ENCODE data around the gene GNB1.

DNA sequence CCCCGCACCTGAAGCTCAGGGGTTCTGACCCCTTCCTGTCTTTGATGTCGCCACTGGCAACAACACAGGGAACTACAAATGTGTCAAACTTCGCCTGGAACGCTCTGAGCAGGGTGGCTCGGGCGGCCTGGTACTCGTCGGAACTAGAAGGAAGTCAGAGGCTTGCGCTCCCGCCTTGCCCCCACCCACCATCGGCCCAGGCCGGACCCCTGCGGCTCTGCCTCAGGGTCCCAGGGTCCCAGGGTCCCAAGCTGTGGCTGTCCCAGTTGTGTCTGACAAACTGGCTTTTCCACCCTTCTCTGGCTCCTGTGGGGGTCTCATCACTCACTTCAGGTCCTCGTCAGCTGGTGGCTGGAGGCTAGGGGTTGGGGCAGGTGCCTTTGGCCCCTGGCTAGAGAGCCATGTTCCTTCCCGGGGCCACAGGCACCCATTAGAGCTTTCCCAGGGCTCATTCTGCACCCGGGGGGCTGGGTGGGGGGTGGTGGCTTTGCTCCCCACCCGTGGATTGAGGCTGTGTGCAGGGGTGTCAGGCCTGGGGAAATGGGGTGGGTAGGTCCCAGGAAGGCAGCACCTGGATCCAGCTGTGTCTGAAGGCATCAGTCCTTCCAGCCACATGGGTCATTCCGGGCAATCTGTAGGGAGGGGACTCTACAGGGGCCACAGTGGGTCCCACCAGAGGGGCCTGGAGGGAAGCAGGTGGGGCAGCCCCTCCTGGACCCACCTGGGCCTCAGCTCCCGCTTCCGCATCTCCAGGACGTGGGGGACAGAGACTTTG is 36.2 kb upstream of the GNB1 start:
- TF ChIP-seq CTCF (IDR thresholded peaks at IDR 0.05) (no peak), NFIC (IDR thresholded peaks at IDR 0.05; ENCODE audit: borderline replicate concordance) (no peak), MXI1 (IDR thresholded peaks at IDR 0.05; ENCODE audit: low read depth, low read length) (no peak)
